IMR-90 (cell line): ENCODE results near the gene SLC25A17. TPM values are rescaled to one million over a fixed set of nuclear protein-coding genes. Genes with fewer than 3 reads are reported as not detected.

Source experiments
- ATAC-seq: fragments of 200-7000 bp; cut with Tn5 transposase; 2 replicates; pipeline ENCODE4 v1.9.1; 2020; ENCODE audit warnings: low read depth, mild to moderate bottlenecking, moderate library complexity
- BruUV-seq: library from RNA; stranded (reverse); fragments of 400-500 nt; replicated peaks from 2 replicates; lab custom pipeline; 2021; lab: Mats Ljungman, UMichigan
- CTCF ChIA-PET: fragments of 300-600 bp; formaldehyde crosslinking; extraction: SDS; loops from one replicate; lab custom pipeline; 2021; ENCODE audit warnings: antibody characterized with exemption; lab: Yijun Ruan, JAX
- POLR2A ChIA-PET: fragments of 300-600 bp; sonication (Branson Sonifier 250); formaldehyde crosslinking; loops from one replicate; lab custom pipeline; 2022; ENCODE audit warnings: antibody characterized with exemption; ENCODE audit not compliant: unreplicated experiment; lab: Charles Lee
- DNase-seq: peaks from one replicate; pipeline ENCODE4 v3.0.0; 2013
- H2AFZ ChIP-seq: replicated peaks from 2 replicates; pipeline ENCODE3; 2013; ENCODE audit warnings: low read length, mild to moderate bottlenecking; ENCODE audit not compliant: poor library complexity
- H2AK5ac ChIP-seq: 2 replicates; pipeline ENCODE4 v1.6.1; 2013; ENCODE audit warnings: low read depth, low read length, inconsistent platforms
- H2AK9ac ChIP-seq: replicated peaks from 2 replicates; pipeline ENCODE3; 2013; ENCODE audit warnings: mild to moderate bottlenecking, low read depth, low read length, moderate library complexity; ENCODE audit not compliant: poor library complexity
- H2BK120ac ChIP-seq: 2 replicates; pipeline ENCODE4 v1.6.1; 2013; ENCODE audit warnings: low read depth, low read length, inconsistent platforms
- H2BK15ac ChIP-seq: 3 replicates; pipeline ENCODE4 v1.6.1; 2013; ENCODE audit warnings: low read depth, low read length, inconsistent platforms
- H2BK20ac ChIP-seq: 2 replicates; pipeline ENCODE4 v1.6.1; 2013; ENCODE audit warnings: low read depth, mild to moderate bottlenecking, inconsistent platforms, low read length, moderate library complexity
- H2BK5ac ChIP-seq: 2 replicates; pipeline ENCODE4 v1.6.1; 2013; ENCODE audit warnings: mild to moderate bottlenecking, low read depth, low read length, inconsistent platforms; ENCODE audit not compliant: poor library complexity, severe bottlenecking
- H3K14ac ChIP-seq: replicated peaks from 2 replicates; pipeline ENCODE4 v1.6.1; 2013; ENCODE audit warnings: low read depth, low read length, inconsistent platforms
- H3K18ac ChIP-seq: 2 replicates; pipeline ENCODE4 v1.6.1; 2013; ENCODE audit warnings: low read depth, low read length, control low read depth
- H3K23ac ChIP-seq: 2 replicates; pipeline ENCODE4 v1.6.1; 2013; ENCODE audit warnings: low read depth, low read length, inconsistent platforms
- H3K27ac ChIP-seq: 2 replicates; pipeline ENCODE4 v1.5.1; 2013; ENCODE audit warnings: mild to moderate bottlenecking, control low read depth, low read length; ENCODE audit not compliant: insufficient read depth
- H3K27me3 ChIP-seq: 2 replicates; pipeline ENCODE4 v1.6.1; 2013; ENCODE audit warnings: low read length; ENCODE audit not compliant: control insufficient read depth, insufficient read depth
- H3K36me3 ChIP-seq: 2 replicates; pipeline ENCODE4 v1.6.1; 2013; ENCODE audit warnings: low read length, mixed read lengths; ENCODE audit not compliant: control insufficient read depth, insufficient read depth
- H3K4ac ChIP-seq: 2 replicates; pipeline ENCODE4 v1.6.1; 2013; ENCODE audit warnings: low read depth, low read length, inconsistent platforms
- H3K4me1 ChIP-seq: 2 replicates; pipeline ENCODE4 v1.6.1; 2013; ENCODE audit warnings: low read length, mixed read lengths; ENCODE audit not compliant: control insufficient read depth, insufficient read depth
- H3K4me2 ChIP-seq: 2 replicates; pipeline ENCODE4 v1.6.1; 2013; ENCODE audit warnings: low read depth, mild to moderate bottlenecking, control low read depth, low read length, moderate library complexity
- H3K4me3 ChIP-seq: 2 replicates; pipeline ENCODE4 v1.5.1; 2013; ENCODE audit warnings: low read depth, mild to moderate bottlenecking, control low read depth, low read length, moderate library complexity; ENCODE audit not compliant: insufficient read depth
- H3K56ac ChIP-seq: 2 replicates; pipeline ENCODE4 v1.6.1; 2013; ENCODE audit warnings: low read length, inconsistent platforms; ENCODE audit not compliant: insufficient read depth; ENCODE audit errors: extremely low read depth
- H3K79me1 ChIP-seq, 2 experiments: 2 replicates each; pipeline ENCODE4 v1.6.1; 2013; ENCODE audit warnings: low read length in 2 of 2, inconsistent platforms in 1 of 2, low read depth in 1 of 2
- H3K9ac ChIP-seq: 2 replicates; pipeline ENCODE4 v1.6.1; 2013; ENCODE audit warnings: low read depth, low read length, control low read depth
- H3K9me1 ChIP-seq: 2 replicates; pipeline ENCODE4 v1.6.1; 2013; ENCODE audit warnings: low read length, inconsistent platforms; ENCODE audit not compliant: insufficient read depth
- H3K9me3 ChIP-seq: 2 replicates; pipeline ENCODE4 v1.6.1; 2013; ENCODE audit warnings: low read length; ENCODE audit not compliant: control insufficient read depth, insufficient read depth
- H4K20me1 ChIP-seq: 2 replicates; pipeline ENCODE4 v1.6.1; 2013; ENCODE audit warnings: low read length, inconsistent platforms; ENCODE audit not compliant: insufficient read depth
- H4K5ac ChIP-seq: 2 replicates; pipeline ENCODE4 v1.6.1; 2013; ENCODE audit warnings: mild to moderate bottlenecking, low read depth, low read length, control low read depth
- H4K8ac ChIP-seq, 2 experiments: 2 replicates each; pipeline ENCODE4 v1.6.1; 2013; ENCODE audit warnings: low read depth in 2 of 2, low read length in 2 of 2, control low read depth in 1 of 2, inconsistent platforms in 1 of 2
- H4K91ac ChIP-seq: 2 replicates; pipeline ENCODE4 v1.6.1; 2013; ENCODE audit warnings: low read depth, low read length, inconsistent platforms; ENCODE audit not compliant: insufficient read depth
- BHLHE40 ChIP-seq: fragments of 150-350 bp; IDR thresholded peaks from 2 replicates; pipeline ENCODE4 v1.6.1; 2016; ENCODE audit warnings: mild to moderate bottlenecking, low read depth, low read length
- CEBPB ChIP-seq: IDR thresholded peaks from 2 replicates; pipeline ENCODE4 v1.6.1; 2012; ENCODE audit warnings: low read depth, low read length, improper control_type of control experiment
- CHD1 ChIP-seq: IDR thresholded peaks from 2 replicates; pipeline ENCODE4 v1.6.1; 2012; ENCODE audit warnings: low read depth, low read length, improper control_type of control experiment
- FOS ChIP-seq: fragments of 150-350 bp; IDR thresholded peaks from 2 replicates; pipeline ENCODE4 v1.6.1; 2016; ENCODE audit warnings: low read depth, low read length
- MAFK ChIP-seq: IDR thresholded peaks from 2 replicates; pipeline ENCODE4 v1.6.1; 2012; ENCODE audit warnings: low read depth, low read length, improper control_type of control experiment
- MAZ ChIP-seq: IDR thresholded peaks from 2 replicates; pipeline ENCODE4 v1.6.1; 2012; ENCODE audit warnings: low read depth, mild to moderate bottlenecking, low read length, improper control_type of control experiment, moderate library complexity, borderline replicate concordance
- MXI1 ChIP-seq: IDR thresholded peaks from 2 replicates; pipeline ENCODE4 v1.6.1; 2012; ENCODE audit warnings: low read depth, mild to moderate bottlenecking, low read length, moderate library complexity, borderline replicate concordance
- NFE2L2 ChIP-seq: fragments of 150-350 bp; IDR thresholded peaks from 2 replicates; pipeline ENCODE4 v1.6.1; 2016; ENCODE audit warnings: low read depth, mild to moderate bottlenecking, low read length
- POLR2A ChIP-seq: IDR thresholded peaks from 2 replicates; pipeline ENCODE4 v1.6.1; 2012; ENCODE audit warnings: mild to moderate bottlenecking, low read depth, low read length
- RAD21 ChIP-seq: IDR thresholded peaks from 2 replicates; pipeline ENCODE4 v1.6.1; 2012; ENCODE audit warnings: low read length, improper control_type of control experiment
- RCOR1 ChIP-seq: IDR thresholded peaks from 2 replicates; pipeline ENCODE4 v1.6.1; 2012; ENCODE audit warnings: mild to moderate bottlenecking, low read length, improper control_type of control experiment; ENCODE audit not compliant: insufficient replicate concordance
- RFX5 ChIP-seq: IDR thresholded peaks from 2 replicates; pipeline ENCODE4 v1.8.0; 2012; ENCODE audit warnings: low read depth, mild to moderate bottlenecking, low read length, moderate library complexity
- SMC3 ChIP-seq: fragments of 150-350 bp; IDR thresholded peaks from 2 replicates; pipeline ENCODE4 v1.6.1; 2016; ENCODE audit warnings: low read depth, mild to moderate bottlenecking, antibody characterized with exemption, low read length, moderate library complexity
- dilution Hi-C: fragments of 300-500 bp; cut with HindIII; formaldehyde crosslinking; loops from one replicate; pipeline ENCODE4 v1.14.3; 2018; ENCODE audit warnings: low sequenced_read_pairs; ENCODE audit not compliant: unreplicated experiment
- in situ Hi-C: fragments of 300-500 bp; cut with MboI; formaldehyde crosslinking; loops from 3 replicates; pipeline ENCODE4 v1.14.3; 2019; ENCODE audit warnings: low sequenced_read_pairs, inconsistent platforms, mixed read lengths
- intact Hi-C: fragments of 100-400 bp; cut with micrococcal nuclease; formaldehyde crosslinking; loops from 2 replicates; pipeline ENCODE4 v1.10.0; 2022
- polyA plus RNA-seq, 3 experiments: library from polyadenylated mRNA; depleted of rRNA; stranded (reverse); fragments of >200 nt; gene quantifications; 2 replicates each; pipeline ENCODE4 v1.2.3, GENCODE V29; 2012; ENCODE audit warnings: low replicate concordance in 1 of 3
- total RNA-seq: library from RNA; depleted of rRNA; stranded (reverse); fragments of >200 nt; gene quantifications from 2 replicates; pipeline ENCODE4 v1.2.3, GENCODE V29; 2012
- TF ChIP-seq, protein P1 (sequence below): fragments of 150-350 bp; IDR thresholded peaks from 2 replicates; pipeline ENCODE4 v1.6.1; 2016; ENCODE audit warnings: low read depth, mild to moderate bottlenecking, low read length, moderate library complexity, borderline replicate concordance
- TF ChIP-seq, protein P2 (sequence below): fragments of 150-350 bp; IDR thresholded peaks from 2 replicates; pipeline ENCODE4 v1.6.1; 2017; ENCODE audit warnings: mild to moderate bottlenecking, antibody characterized with exemption, low read length, low read depth
- TF ChIP-seq, protein P3 (sequence below): conservative IDR thresholded peaks from 2 replicates; pipeline ENCODE4 v1.5.1; 2012; ENCODE audit warnings: mild to moderate bottlenecking, low read depth, low read length, improper control_type of control experiment

Gene SLC25A17
- total and polyA plus RNA-seq, 2 of the 4 experiments (the other 2 are of a cell fraction): 19.6 to 36.0 TPM

DNA sequence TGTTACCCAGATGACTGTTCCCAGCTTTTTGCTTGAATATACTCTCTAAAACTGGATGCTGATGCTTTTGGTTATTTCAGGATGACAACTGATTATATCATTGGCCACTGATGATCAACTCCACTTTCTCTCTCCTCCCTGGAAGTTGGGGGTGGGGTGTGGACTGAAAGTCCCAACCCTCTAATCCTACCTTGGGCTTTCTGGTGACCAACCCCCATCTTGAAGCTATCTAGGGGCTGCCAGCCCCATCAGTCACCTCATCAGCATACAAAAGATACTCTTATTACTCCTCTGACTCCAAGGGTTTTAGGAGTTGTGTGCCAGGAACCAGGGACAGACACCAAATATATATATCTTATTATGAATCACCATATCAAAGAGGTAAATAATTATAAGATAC lies 69.3 kb downstream of the SLC25A17 start:
- H3K79me1 ChIP-seq: no peaks in the 10 kb centered on the region
- no peak overlapping the region for H3K9ac ChIP-seq
- H3K9me1 ChIP-seq: peaks cover 3% of the 10 kb centered on the region; the same call in 1 of the 2 replicates
- no peaks in the 10 kb centered on the region for H3K4me1 ChIP-seq
- H3K4me3 ChIP-seq: no peak overlapping the region
- CTCF ChIA-PET: interaction anchor here (0.6 kb wide), 1 partner anchor 87 kb away, joined by 3 read pairs; no protein-coding TSS in a partner anchor
- H3K14ac ChIP-seq: no peak overlapping the region
- no peak overlapping the region for H4K8ac ChIP-seq
- H3K9me3 ChIP-seq: peaks cover 3% of the 10 kb centered on the region
- no peak overlapping the region for H2BK20ac ChIP-seq
- no peak overlapping the region for H4K91ac ChIP-seq
- intact Hi-C loops: no loop called here
- H3K18ac ChIP-seq: no peak overlapping the region
- H2AK5ac ChIP-seq: no peak overlapping the region
- no peaks in the 10 kb centered on the region for H4K20me1 ChIP-seq
- no peak overlapping the region for H3K4ac ChIP-seq
- DNase-seq: no peak
- no peaks in the 10 kb centered on the region; the same call in 1 of the 2 replicates for H3K27me3 ChIP-seq
- no peak overlapping the region for H2AFZ ChIP-seq
- H2BK5ac ChIP-seq: no peak overlapping the region
- ATAC-seq: no peak
- no peaks in the 10 kb centered on the region for H3K36me3 ChIP-seq
- dilution Hi-C loops: no loop called here
- no peak overlapping the region for H2BK120ac ChIP-seq
- H3K27ac ChIP-seq: no peak overlapping the region
- no peak overlapping the region for H2BK15ac ChIP-seq
- POLR2A ChIA-PET: interaction anchor here (0.5 kb wide), 1 partner anchor 78 kb away, joined by 3 read pairs; no protein-coding TSS in a partner anchor
- no peak overlapping the region for H4K5ac ChIP-seq
- H2AK9ac ChIP-seq: no peak overlapping the region
- in situ Hi-C loops: no loop called here
- BruUV-seq: no TSS peak
- TF ChIP-seq MXI1 (no peak), MAZ (no peak), FOS (no peak), BHLHE40 (no peak), CEBPB (no peak), RCOR1 (no peak), CHD1 (no peak), NFE2L2 (no peak), SMC3 (no peak), RAD21 (no peak), POLR2A (no peak), RFX5 (no peak), MAFK (no peak)
- TF ChIP-seq, protein P1, sequence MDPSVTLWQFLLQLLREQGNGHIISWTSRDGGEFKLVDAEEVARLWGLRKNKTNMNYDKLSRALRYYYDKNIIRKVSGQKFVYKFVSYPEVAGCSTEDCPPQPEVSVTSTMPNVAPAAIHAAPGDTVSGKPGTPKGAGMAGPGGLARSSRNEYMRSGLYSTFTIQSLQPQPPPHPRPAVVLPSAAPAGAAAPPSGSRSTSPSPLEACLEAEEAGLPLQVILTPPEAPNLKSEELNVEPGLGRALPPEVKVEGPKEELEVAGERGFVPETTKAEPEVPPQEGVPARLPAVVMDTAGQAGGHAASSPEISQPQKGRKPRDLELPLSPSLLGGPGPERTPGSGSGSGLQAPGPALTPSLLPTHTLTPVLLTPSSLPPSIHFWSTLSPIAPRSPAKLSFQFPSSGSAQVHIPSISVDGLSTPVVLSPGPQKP: no peak
- TF ChIP-seq, protein P2, sequence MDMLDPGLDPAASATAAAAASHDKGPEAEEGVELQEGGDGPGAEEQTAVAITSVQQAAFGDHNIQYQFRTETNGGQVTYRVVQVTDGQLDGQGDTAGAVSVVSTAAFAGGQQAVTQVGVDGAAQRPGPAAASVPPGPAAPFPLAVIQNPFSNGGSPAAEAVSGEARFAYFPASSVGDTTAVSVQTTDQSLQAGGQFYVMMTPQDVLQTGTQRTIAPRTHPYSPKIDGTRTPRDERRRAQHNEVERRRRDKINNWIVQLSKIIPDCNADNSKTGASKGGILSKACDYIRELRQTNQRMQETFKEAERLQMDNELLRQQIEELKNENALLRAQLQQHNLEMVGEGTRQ: no peak
- TF ChIP-seq, protein P3, sequence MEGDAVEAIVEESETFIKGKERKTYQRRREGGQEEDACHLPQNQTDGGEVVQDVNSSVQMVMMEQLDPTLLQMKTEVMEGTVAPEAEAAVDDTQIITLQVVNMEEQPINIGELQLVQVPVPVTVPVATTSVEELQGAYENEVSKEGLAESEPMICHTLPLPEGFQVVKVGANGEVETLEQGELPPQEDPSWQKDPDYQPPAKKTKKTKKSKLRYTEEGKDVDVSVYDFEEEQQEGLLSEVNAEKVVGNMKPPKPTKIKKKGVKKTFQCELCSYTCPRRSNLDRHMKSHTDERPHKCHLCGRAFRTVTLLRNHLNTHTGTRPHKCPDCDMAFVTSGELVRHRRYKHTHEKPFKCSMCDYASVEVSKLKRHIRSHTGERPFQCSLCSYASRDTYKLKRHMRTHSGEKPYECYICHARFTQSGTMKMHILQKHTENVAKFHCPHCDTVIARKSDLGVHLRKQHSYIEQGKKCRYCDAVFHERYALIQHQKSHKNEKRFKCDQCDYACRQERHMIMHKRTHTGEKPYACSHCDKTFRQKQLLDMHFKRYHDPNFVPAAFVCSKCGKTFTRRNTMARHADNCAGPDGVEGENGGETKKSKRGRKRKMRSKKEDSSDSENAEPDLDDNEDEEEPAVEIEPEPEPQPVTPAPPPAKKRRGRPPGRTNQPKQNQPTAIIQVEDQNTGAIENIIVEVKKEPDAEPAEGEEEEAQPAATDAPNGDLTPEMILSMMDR: no peak
- H3K4me2 ChIP-seq: no peak overlapping the region
- no peak overlapping the region for H3K56ac ChIP-seq
- no peak overlapping the region for H3K23ac ChIP-seq
